Choroid plexus epithelial cell (primary cell): ENCODE results near the gene SPOCK1.

ENCODE experiments used
- DNase-seq: peaks from one replicate; pipeline ENCODE4 v3.0.0-alpha.2; 2010; ENCODE audit warnings: low read depth
- H3K4me3 ChIP-seq: 2 replicates; pipeline ENCODE4 v1.5.1; 2011; ENCODE audit warnings: low read depth, mild to moderate bottlenecking, control low read depth, low read length, moderate library complexity
- CTCF ChIP-seq: conservative IDR thresholded peaks from 2 replicates; pipeline ENCODE4 v1.5.1; 2011; ENCODE audit warnings: low read depth, mild to moderate bottlenecking, control low read depth, inconsistent platforms, low read length, moderate library complexity

Gene SPOCK1

GRCh38 chr5:137023371-137023770 is 475.8 kb downstream of the SPOCK1 start:
- no peak for TF ChIP-seq CTCF
- no peak for DNase-seq
- no peak overlapping the region for H3K4me3 ChIP-seq

- DNase-seq, result no peak
- H3K4me3 ChIP-seq, result no peak overlapping the region
- TF ChIP-seq CTCF, result no peak
These were observed 476.4 kb downstream of the SPOCK1 start for GRCh38 chr5:137022725-137023124.

GRCh38 chr5:137022043-137022442 is 477.1 kb downstream of the SPOCK1 start:
- DNase-seq, result no peak
- H3K4me3 ChIP-seq, result no peak overlapping the region
- TF ChIP-seq CTCF, result no peak

GRCh38 chr5:137019229-137019628 is 479.9 kb downstream of the SPOCK1 start:
- H3K4me3 ChIP-seq, result no peak overlapping the region
- no peak for TF ChIP-seq CTCF
- no peak for DNase-seq

- H3K4me3 ChIP-seq, result no peak overlapping the region
- peak; percentile 2 for DNase-seq
- no peak for TF ChIP-seq CTCF
These were observed 482.3 kb downstream of the SPOCK1 start for GRCh38 chr5:137016783-137017324.

- TF ChIP-seq CTCF, result no peak
These were observed 483.5 kb downstream of the SPOCK1 start for GRCh38 chr5:137015540-137016116.

GRCh38 chr5:137014731-137015130 is 484.4 kb downstream of the SPOCK1 start:
- no peak overlapping the region for H3K4me3 ChIP-seq
- no peak for TF ChIP-seq CTCF
- DNase-seq, result no peak

More at GRCh38 chr5:137015540-137016116, 483.5 kb downstream of the SPOCK1 start:
- DNase-seq, result no peak
- no peak overlapping the region for H3K4me3 ChIP-seq
